ENCODE measurements around the gene CLEC16A.
"Not testable (repeated sequence)": the region's sequence is repeated elsewhere in the genome, so short reads cannot be mapped to it uniquely, and the experiment has no call there.

The CLEC16A gene

GRCh38 chr16:11091021-11091785 is 146.8 kb downstream of the CLEC16A start:
- in situ Hi-C loops (cut with MboI; ENCODE audit: low sequenced_read_pairs): no loop called here

GRCh38 chr16:11092788-11093571 is 148.6 kb downstream of the CLEC16A start:
- in situ Hi-C loops (cut with MboI; ENCODE audit: low sequenced_read_pairs): no loop called here

GRCh38 chr16:11093572-11094074 is 149.3 kb downstream of the CLEC16A start:
- in situ Hi-C loops (cut with MboI; ENCODE audit: low sequenced_read_pairs): no loop called here

GRCh38 chr16:11094075-11094856 is 149.9 kb downstream of the CLEC16A start:
- in situ Hi-C loops (cut with MboI; ENCODE audit: low sequenced_read_pairs): no loop called here

- in situ Hi-C loops (cut with MboI; ENCODE audit: low sequenced_read_pairs): no loop called here
These were observed 150.6 kb downstream of the CLEC16A start for GRCh38 chr16:11094857-11095565.

- in situ Hi-C loops (cut with MboI; ENCODE audit: low sequenced_read_pairs): no loop called here
These were observed 151.6 kb downstream of the CLEC16A start for GRCh38 chr16:11095935-11096334.

GRCh38 chr16:11097094-11097786 is 152.9 kb downstream of the CLEC16A start:
- in situ Hi-C loops (cut with MboI; ENCODE audit: low sequenced_read_pairs): no loop called here

- in situ Hi-C loops (cut with MboI; ENCODE audit: low sequenced_read_pairs): no loop called here
These were observed 153.4 kb downstream of the CLEC16A start for GRCh38 chr16:11097787-11098167.

- in situ Hi-C loops (cut with MboI; ENCODE audit: low sequenced_read_pairs): no loop called here
These were observed 154.4 kb downstream of the CLEC16A start for GRCh38 chr16:11098601-11099390.

GRCh38 chr16:11099672-11100205 is 155.4 kb downstream of the CLEC16A start:
- in situ Hi-C loops (cut with MboI; ENCODE audit: low sequenced_read_pairs): no loop called here

- in situ Hi-C loops (cut with MboI; ENCODE audit: low sequenced_read_pairs): no loop called here
These were observed 155.9 kb downstream of the CLEC16A start for GRCh38 chr16:11100239-11100750.

- in situ Hi-C loops (cut with MboI; ENCODE audit: low sequenced_read_pairs): no loop called here
These were observed 156.9 kb downstream of the CLEC16A start for GRCh38 chr16:11101283-11101682.

GRCh38 chr16:11101695-11102522 is 157.5 kb downstream of the CLEC16A start:
- in situ Hi-C loops (cut with MboI; ENCODE audit: low sequenced_read_pairs): no loop called here

- in situ Hi-C loops (cut with MboI; ENCODE audit: low sequenced_read_pairs): no loop called here
These were observed 158.1 kb downstream of the CLEC16A start for GRCh38 chr16:11102523-11102898.

GRCh38 chr16:11103301-11103700 is 158.9 kb downstream of the CLEC16A start:
- in situ Hi-C loops (cut with MboI; ENCODE audit: low sequenced_read_pairs): not testable (repeated sequence)

- in situ Hi-C loops (cut with MboI; ENCODE audit: low sequenced_read_pairs): no loop called here
These were observed 160.0 kb downstream of the CLEC16A start for GRCh38 chr16:11104168-11105037.

All from HL-60/S4 treated with retinoic acid at 250 ng/mL for 4 days and 3 days (cell line).